COLO829 (cell line): ENCODE measurements around the gene MGLL.
"Not testable (repeated sequence)": the region's sequence is repeated elsewhere in the genome, so short reads cannot be mapped to it uniquely, and the experiment has no call there.

Experiments used
- DNase-seq: peaks from one replicate; pipeline ENCODE4 v3.0.0; 2012; ENCODE audit warnings: low spot score

MGLL gene

DNA sequence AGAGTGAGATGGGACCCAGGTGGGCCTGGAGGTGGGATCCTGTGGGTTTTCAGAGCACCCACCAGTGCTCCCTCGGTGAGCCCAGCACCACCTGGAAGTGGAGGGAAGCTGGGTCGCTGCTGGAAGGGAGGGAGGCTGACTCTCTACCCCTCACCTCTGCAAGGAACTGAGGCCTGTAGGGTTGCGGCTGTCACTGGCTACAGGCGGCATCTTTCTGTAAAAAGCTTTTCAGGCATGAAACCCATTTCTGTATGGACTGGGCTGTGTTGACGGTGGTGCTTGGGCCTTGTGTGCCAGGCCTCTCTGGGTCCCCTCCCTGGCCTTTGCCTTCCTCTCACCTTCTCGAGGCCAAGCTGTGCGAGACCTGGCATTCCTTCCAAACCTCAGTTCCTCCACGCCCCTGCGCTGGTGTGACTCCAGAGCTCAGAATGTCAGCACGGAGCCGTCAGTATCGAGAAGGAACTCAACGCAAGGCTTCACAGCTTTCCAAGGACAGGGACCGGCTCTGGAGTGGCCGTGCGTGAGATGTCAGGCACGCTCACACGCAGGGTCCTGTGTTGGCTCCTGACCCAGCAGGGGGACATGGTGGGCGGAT lies 133.0 kb downstream of the MGLL start:
- no peak for DNase-seq

DNA sequence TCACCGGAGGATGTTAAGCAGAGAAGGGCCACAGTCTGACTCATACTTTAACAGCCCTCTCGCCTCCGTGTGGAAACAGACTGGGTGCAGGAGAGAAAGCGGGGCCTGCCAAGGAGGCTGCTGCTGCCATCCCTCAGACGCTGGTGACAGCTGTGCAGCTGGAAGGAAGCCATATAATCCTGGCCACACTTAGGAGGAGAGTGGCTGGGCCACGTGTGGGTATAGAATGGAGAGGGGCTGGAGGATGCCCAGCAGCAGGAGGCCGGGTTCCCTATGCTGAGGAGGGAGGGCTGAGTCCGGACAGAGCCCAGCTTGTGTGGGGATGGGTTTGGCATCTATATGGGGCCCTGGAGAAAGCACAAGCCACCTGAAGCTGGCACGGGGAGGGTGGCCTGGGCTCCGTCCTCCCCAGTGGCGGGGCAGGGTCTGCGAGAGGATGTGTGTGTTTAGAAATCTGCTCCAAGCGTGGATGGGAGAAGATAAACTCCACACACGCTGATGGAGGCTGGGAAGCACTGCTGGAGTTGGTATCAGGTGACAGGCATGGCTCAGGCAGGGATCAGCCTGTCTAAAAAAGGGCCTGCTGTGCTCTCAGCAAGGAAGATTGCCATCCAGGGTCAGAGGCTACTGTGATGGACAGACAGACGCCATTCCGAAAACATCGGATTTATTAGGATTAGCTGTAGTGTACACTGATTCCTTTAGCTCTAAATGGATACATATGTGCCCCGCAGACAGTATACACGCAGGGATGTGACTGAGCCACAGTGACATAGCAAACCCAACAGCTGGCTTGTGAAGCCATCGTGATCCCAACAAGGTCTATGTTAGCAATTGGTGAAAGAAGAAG lies 133.7 kb downstream of the MGLL start:
- no peak for DNase-seq

- no peak for DNase-seq
Measured at GRCh38 chr3:127688022-127688415, 134.3 kb downstream of the MGLL start.

- DNase-seq, result no peak
Measured at GRCh38 chr3:127687228-127687737, 135.0 kb downstream of the MGLL start.

- no peak for DNase-seq
Measured at GRCh38 chr3:127686512-127686894, 135.8 kb downstream of the MGLL start.

DNA sequence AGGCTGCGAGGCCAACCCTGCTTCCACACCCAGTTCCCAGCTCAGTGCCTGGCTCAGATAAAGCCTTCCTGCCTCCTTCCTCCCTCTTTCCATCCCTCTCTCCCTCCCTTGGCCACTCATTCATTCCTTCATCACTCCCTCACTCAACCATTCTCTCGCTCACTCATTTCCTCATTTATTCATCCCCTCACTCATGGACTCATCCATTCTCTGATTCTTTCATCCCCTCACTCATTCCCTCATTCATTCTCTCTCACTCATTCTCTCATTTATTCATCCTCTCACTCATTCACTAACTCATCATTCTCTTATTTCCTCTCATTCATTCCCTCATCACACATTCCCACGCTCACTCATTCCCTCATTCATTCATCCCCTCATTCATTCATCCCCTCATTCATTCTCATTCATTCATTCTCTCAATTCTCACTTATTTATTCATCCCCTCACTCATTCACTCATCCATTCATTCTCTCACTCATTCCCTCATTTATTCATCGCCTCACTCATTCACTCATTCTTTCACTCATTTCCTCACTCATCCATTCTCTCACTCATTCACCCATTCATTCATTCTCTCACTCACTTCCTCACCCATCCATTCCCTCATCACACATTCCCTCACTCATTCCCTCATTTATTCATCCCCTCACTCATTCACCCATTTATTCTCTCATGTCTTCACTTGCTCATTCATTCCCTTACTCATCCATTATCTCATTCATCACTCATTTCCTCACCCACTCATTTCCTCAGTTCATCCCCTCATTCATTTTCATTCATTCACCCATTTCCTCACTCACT lies 136.4 kb downstream of the MGLL start:
- no peak for DNase-seq

- no peak for DNase-seq
Measured at GRCh38 chr3:127684871-127685707, 137.2 kb downstream of the MGLL start.

DNA sequence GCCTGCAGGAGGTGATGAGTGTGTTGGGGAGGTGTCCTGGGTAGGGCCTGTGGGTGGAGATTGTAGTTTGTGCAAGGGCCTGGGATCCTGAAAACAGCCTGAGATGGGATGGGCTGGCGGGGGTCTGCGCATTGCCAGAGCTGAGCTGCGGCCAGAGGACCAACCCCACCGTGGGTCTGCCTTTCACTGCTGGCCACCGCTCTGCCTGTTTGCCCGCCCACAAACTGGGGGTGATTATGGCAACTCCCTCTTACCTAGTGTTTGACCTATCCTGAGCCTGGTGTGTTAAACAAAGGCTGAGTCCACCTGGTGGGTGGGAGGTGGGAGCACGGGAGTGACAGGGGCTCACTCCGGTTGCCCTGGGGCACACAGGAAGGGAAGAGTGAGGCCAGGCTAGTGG lies 139.8 kb downstream of the MGLL start:
- DNase-seq, result no peak

DNA sequence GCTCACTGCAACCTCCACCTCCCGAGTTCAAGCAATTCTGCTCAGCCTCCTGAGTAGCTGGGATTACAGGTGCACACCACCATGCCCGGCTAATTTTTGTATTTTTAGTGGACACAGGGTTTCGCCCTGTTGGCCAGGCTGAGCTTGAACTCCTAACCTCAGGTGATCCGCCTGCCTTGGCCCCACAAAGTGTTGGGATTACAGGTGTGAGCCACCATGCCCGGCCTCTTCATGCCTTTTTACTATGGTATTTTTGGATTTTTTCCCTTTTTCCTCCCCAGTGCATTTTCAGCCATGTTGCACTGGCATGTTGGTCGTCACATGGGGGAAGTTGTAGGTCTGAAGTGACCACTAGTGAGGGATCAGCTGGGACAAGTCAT lies 140.2 kb downstream of the MGLL start:
- DNase-seq, result not testable (repeated sequence)

- DNase-seq, result no peak
Measured at GRCh38 chr3:127680798-127681221, 141.5 kb downstream of the MGLL start.

DNA sequence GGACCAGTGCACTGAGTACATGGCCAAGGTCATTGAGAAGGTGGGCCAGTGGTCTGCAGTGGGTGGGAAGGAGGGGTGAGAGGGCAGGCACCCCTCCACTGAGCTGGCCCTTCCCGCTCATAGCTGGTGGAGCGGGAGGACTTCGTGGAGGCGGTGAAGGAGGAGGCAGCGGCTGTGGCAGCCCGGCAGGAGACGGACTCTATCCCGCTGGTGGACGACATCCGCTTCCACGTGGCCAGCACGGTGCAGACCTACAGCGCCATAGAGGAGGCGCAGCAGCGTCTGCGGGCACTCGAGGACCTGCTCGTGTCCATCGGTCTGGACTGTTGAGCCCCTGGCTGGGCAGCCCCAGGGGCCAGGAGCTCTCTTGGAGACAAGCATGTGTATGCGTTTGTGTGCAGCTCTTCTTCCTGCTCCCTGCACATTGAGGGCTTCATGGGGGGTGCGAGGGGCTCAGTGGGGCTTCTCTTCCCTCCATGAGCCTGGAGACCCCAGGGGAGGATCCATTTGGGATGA lies 142.1 kb downstream of the MGLL start:
- no peak for DNase-seq

DNA sequence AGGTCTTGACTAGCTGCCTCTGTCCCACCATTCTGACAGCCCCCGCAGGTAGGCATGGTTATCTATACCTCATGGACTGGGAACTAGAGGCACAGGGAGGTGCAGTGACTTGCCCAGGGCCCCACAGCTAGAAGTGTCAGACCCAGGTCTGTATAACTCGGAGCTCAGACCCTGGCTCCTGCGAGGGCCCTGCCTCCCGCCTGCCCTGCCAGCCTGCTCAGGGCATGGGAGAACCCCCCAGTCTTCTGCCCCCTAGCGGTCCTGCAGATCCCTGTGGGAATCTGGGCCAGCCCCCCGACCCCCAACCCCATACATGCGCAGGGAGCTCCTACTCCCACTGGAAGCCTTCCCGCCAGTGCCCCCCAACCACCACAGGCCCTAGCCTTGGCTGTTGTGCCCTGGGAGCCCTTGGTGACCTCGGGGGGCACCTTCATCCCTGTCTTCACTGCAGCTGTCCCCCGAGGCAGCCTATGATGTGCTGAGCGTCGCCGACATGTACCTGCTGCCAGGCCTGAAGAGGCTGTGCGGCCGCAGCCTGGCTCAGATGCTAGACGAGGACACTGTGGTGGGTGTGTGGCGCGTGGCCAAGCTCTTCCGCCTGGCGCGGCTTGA lies 142.7 kb downstream of the MGLL start:
- DNase-seq, result no peak

DNA sequence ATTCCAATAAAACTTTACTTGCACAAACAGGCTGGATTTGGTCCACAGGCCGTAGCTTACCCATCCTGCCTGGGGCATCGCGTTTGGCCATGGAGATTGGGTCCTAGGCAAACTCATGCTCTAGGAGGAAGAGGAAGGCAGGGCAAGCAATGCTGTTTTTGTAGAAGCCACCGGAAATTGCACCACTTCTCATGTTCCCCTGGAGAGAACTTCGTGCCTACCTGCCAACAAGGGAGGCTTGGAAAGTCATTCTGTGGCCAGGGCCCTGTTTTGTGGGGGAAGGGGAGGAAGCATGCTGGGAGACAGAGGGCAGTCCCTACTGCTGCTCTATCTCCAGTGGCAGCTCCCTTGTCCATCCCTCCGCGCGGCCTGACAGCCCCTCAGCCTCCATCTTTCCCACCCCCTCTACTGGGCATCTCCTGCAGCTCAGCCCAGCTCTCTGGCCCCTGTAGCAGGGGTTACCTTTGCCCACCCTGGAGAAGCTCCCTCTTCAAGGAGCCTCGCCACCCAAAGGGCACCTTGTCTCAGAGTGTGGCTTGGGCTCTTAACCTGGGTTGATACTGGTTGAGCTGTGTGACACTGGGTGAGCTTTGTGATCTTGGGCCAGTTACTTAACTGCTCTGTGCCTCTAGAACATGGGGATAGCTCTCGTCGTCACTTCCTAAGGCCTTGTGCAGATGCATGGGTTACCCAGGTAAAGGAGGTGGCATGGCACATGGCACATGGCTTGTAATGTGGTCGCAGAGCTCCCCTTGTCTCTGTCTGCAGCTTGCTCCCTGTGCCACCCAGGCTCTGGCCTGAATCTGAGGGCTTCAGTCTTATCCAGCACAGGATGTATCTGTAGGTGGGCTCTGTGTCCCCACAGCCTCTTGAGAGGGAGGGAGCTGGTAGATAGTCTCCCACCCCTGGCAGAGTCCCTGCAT lies 143.4 kb downstream of the MGLL start:
- DNase-seq, result no peak

- DNase-seq, result no peak
Measured at GRCh38 chr3:127678315-127678599, 144.1 kb downstream of the MGLL start.

GRCh38 chr3:127677541-127678314 lies 144.6 kb downstream of the MGLL start:
- no peak for DNase-seq

- no peak for DNase-seq
Measured at GRCh38 chr3:127676921-127677351, 145.4 kb downstream of the MGLL start.

- DNase-seq, result no peak
Measured at GRCh38 chr3:127676456-127676855, 145.9 kb downstream of the MGLL start.

DNA sequence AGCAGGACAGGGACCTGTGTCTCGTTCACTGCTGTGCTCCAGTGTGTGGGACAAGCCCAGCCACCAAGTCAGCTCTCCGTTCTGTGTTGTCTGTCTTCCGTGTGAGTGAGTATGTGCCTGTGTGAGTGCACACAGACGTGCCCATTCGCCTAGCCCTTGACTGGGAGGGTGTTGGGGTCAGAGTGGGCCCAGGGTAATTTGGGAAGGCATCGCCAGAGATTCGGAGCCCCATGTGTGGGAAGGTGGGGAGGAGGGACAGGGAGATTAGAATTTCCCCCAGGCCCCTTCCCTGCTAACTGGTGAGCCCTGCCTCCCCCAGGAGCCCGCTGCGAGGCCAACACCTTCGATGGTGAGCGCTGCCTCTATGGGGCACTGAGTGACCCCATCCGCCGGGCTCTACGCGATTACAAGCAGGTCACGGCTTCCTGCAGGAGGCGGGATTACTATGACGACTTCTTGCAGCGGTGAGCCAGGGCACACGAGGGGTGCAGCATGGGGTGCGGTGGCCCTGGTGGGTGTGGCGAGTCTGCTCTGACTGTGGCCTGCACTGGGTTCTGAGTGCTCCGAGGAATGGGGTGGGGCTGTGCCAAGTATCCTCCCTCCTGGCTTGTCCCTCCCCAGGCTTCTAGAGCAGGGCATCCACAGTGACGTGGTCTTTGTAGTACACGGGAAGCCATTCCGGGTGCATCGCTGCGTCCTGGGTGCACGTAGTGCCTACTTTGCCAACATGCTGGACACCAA lies 146.5 kb downstream of the MGLL start:
- no peak for DNase-seq

GRCh38 chr3:127674790-127675189 lies 147.5 kb downstream of the MGLL start:
- DNase-seq, result no peak
